ENCODE results near the gene SLC8A1.

The SLC8A1 gene

DNA sequence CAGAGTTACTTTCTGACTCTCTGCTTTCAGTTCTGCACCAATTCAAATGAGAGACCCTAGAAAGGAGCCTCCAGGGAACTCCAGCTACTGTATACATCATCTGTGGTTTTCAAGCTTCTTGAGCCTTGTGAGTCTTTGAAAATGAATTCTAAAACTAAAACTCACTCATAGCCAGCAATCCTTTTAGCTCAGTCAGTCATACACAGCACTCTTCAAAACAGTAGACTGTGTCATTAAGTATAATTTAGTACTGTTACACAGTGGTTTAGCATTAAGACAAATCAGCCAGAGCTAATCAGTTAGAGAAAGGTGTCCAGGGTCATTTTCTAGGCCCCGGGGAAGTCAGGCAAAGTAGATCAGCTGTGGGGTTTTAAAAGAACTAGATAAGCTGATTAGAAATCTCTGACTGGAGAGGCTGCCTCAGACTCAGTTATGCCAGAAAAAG, 350.7 kb downstream of the SLC8A1 start:
- Histone ChIP-seq H3K9ac (ENCODE audit: low read depth, low read length) (peak overlapping the region; percentile 2), H3K27me3 (ENCODE audit: insufficient read depth, low read length, poor library complexity) (no peaks in the 10 kb centered on the region), H3K27ac (ENCODE audit: low read length) (peak overlapping the region; percentile 76), H3K9me3 (ENCODE audit: insufficient read depth, low read length, severe bottlenecking) (no peaks in the 10 kb centered on the region), H2AFZ (ENCODE audit: low read depth, low read length) (peak overlapping the region; percentile 28), H3K4me2 (ENCODE audit: insufficient read depth, low read length) (peak overlapping the region; percentile 35; the same call in 1 of the 2 replicates), H3K36me3 (ENCODE audit: insufficient read depth, low read length) (no peaks in the 10 kb centered on the region), H3K4me3 (ENCODE audit: low read depth in 1 of 2, low read length in 2 of 2) (no peak overlapping the region), H3K4me1 (ENCODE audit: insufficient read depth, low read length) (peaks cover 46% of the 10 kb centered on the region), H3K79me2 (ENCODE audit: insufficient read depth, low read length) (no peaks in the 10 kb centered on the region), H4K20me1 (ENCODE audit: insufficient read depth, low read length) (no peaks in the 10 kb centered on the region)
- DNase-seq (peak; percentile 43), ATAC-seq (ENCODE audit: insufficient read depth, low read depth) (peak; percentile 94)
- TF ChIP-seq, protein P1, sequence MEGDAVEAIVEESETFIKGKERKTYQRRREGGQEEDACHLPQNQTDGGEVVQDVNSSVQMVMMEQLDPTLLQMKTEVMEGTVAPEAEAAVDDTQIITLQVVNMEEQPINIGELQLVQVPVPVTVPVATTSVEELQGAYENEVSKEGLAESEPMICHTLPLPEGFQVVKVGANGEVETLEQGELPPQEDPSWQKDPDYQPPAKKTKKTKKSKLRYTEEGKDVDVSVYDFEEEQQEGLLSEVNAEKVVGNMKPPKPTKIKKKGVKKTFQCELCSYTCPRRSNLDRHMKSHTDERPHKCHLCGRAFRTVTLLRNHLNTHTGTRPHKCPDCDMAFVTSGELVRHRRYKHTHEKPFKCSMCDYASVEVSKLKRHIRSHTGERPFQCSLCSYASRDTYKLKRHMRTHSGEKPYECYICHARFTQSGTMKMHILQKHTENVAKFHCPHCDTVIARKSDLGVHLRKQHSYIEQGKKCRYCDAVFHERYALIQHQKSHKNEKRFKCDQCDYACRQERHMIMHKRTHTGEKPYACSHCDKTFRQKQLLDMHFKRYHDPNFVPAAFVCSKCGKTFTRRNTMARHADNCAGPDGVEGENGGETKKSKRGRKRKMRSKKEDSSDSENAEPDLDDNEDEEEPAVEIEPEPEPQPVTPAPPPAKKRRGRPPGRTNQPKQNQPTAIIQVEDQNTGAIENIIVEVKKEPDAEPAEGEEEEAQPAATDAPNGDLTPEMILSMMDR (IDR thresholded peaks at IDR 0.05; ENCODE audit: borderline replicate concordance, extremely low read depth, low read length, poor library complexity, severe bottlenecking), result no peak
- TF ChIP-seq EZH2 (IDR thresholded peaks at IDR 0.05; ENCODE audit: borderline replicate concordance, low read depth, low read length, severe bottlenecking), result no peak

DNA sequence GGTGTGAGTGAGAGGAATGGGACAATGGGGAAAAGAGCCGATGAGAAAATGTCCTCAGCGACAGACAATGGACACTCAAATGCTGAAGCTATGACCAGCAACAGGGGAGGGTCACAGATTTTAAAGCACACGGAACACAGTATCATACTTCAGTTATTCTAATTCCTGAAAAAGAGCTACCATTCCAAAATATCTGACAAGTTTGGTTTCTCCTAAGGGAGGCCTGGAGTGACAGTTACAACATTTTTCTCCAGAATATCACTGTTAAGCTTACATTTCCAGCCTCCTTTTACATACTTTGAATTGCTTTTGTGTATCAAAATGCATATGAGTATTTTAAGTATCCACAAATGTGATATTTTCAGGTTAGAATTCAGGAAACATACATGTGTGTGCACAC, 351.2 kb downstream of the SLC8A1 start:
- peak overlapping the region; percentile 2; the same call in 1 of the 2 replicates for H3K9ac ChIP-seq (ENCODE audit: low read depth, low read length)
- H2AFZ ChIP-seq (ENCODE audit: low read depth, low read length), result peak overlapping the region; percentile 7
- H3K79me2 ChIP-seq (ENCODE audit: insufficient read depth, low read length), result no peaks in the 10 kb centered on the region
- DNase-seq, result no peak
- H3K27ac ChIP-seq (ENCODE audit: low read length), result peak overlapping the region; percentile 76
- H4K20me1 ChIP-seq (ENCODE audit: insufficient read depth, low read length), result no peaks in the 10 kb centered on the region
- TF ChIP-seq, protein P1 (IDR thresholded peaks at IDR 0.05; ENCODE audit: borderline replicate concordance, extremely low read depth, low read length, poor library complexity, severe bottlenecking), result no peak
- no peak for TF ChIP-seq EZH2 (IDR thresholded peaks at IDR 0.05; ENCODE audit: borderline replicate concordance, low read depth, low read length, severe bottlenecking)
- H3K4me2 ChIP-seq (ENCODE audit: insufficient read depth, low read length), result peak overlapping the region; percentile 35
- no peaks in the 10 kb centered on the region for H3K27me3 ChIP-seq (ENCODE audit: insufficient read depth, low read length, poor library complexity)
- H3K4me3 ChIP-seq (ENCODE audit: low read depth in 1 of 2, low read length in 2 of 2), result no peak overlapping the region
- no peaks in the 10 kb centered on the region for H3K36me3 ChIP-seq (ENCODE audit: insufficient read depth, low read length)
- peaks cover 45% of the 10 kb centered on the region for H3K4me1 ChIP-seq (ENCODE audit: insufficient read depth, low read length)
- ATAC-seq (ENCODE audit: insufficient read depth, low read depth), result no peak; the same call in 2 of the 3 replicates
- no peaks in the 10 kb centered on the region for H3K9me3 ChIP-seq (ENCODE audit: insufficient read depth, low read length, severe bottlenecking)

DNA sequence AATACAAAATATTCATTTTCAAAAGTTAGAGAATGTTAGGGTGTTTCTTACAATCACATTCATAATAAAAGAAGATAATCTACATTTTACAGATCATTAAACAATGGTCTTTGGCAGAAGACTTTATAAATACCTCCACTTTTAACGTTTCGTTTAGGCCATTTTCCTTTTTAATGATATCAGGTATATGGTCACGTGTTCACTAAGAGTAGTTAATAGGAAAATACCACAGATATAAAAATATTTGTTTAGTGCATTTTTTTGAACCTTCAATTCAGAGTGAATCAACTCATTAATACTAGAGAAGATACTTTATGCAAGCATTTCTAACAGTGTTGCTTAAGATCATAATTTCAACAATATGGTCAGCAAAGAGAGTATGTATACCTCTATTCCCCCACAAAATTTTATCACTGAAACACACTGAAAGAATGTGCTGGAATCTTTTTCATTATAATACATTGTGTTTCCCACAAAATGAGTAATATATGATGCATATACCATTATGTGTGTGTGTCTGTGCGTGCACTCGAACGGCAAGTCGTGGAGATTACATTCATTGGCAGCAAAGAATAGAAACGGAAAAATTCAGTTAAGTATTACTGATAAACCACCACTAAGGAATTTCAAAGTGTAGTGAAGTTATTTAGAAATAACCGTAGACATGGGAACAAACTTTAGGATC, 353.0 kb downstream of the SLC8A1 start:
- no peak for TF ChIP-seq EZH2 (IDR thresholded peaks at IDR 0.05; ENCODE audit: borderline replicate concordance, low read depth, low read length, severe bottlenecking)
- TF ChIP-seq, protein P1 (IDR thresholded peaks at IDR 0.05; ENCODE audit: borderline replicate concordance, extremely low read depth, low read length, poor library complexity, severe bottlenecking), result no peak
- H2AFZ ChIP-seq (ENCODE audit: low read depth, low read length), result no peak overlapping the region
- no peaks in the 10 kb centered on the region for H4K20me1 ChIP-seq (ENCODE audit: insufficient read depth, low read length)
- H3K4me2 ChIP-seq (ENCODE audit: insufficient read depth, low read length), result no peak overlapping the region
- no peak overlapping the region for H3K9ac ChIP-seq (ENCODE audit: low read depth, low read length)
- no peaks in the 10 kb centered on the region for H3K36me3 ChIP-seq (ENCODE audit: insufficient read depth, low read length)
- no peaks in the 10 kb centered on the region for H3K9me3 ChIP-seq (ENCODE audit: insufficient read depth, low read length, severe bottlenecking)
- H3K79me2 ChIP-seq (ENCODE audit: insufficient read depth, low read length), result no peaks in the 10 kb centered on the region
- ATAC-seq (ENCODE audit: insufficient read depth, low read depth), result no peak
- no peak overlapping the region for H3K4me3 ChIP-seq (ENCODE audit: low read depth in 1 of 2, low read length in 2 of 2)
- H3K4me1 ChIP-seq (ENCODE audit: insufficient read depth, low read length), result peaks cover 55% of the 10 kb centered on the region
- no peaks in the 10 kb centered on the region for H3K27me3 ChIP-seq (ENCODE audit: insufficient read depth, low read length, poor library complexity)
- DNase-seq, result no peak
- no peak overlapping the region for H3K27ac ChIP-seq (ENCODE audit: low read length)
